Mucosa of descending colon (tissue), 3 donors: ENCODE measurements around the gene ACAD9. TPM values are rescaled to one million over a fixed set of nuclear protein-coding genes. Genes with fewer than 3 reads are reported as not detected.
"Not testable (repeated sequence)": the region's sequence is repeated elsewhere in the genome, so short reads cannot be mapped to it uniquely, and the experiment has no call there.

Experiments used
- ATAC-seq: fragments of 200-7000 bp; cut with Tn5 transposase; one replicate; pipeline ENCODE4 v1.9.1; 2020; ENCODE audit warnings: mild to moderate bottlenecking, moderate library complexity
- DNase-seq, 3 donors: peaks; one replicate each; pipeline ENCODE4 v3.0.0-alpha.2; 2020
- H3K36me3 ChIP-seq: fragments of 200-600 bp; one replicate; pipeline ENCODE4 v1.8.0; 2021; ENCODE audit warnings: low read depth, mild to moderate bottlenecking
- H3K4me1 ChIP-seq: fragments of 200-600 bp; one replicate; pipeline ENCODE4 v1.8.0; 2021; ENCODE audit warnings: low read depth, mild to moderate bottlenecking
- H3K4me3 ChIP-seq: fragments of 200-600 bp; one replicate; pipeline ENCODE4 v1.8.0; 2021; ENCODE audit warnings: mild to moderate bottlenecking
- H3K9me3 ChIP-seq: fragments of 200-600 bp; one replicate; pipeline ENCODE4 v1.8.0; 2021; ENCODE audit warnings: mild to moderate bottlenecking
- CTCF ChIP-seq: fragments of 200-600 bp; IDR thresholded peaks from one replicate; pipeline ENCODE4 v1.8.0; 2022; ENCODE audit warnings: antibody characterized with exemption, mild to moderate bottlenecking
- intact Hi-C, 2 donors: fragments of 100-400 bp; cut with DNase I in 1 of 2; cut with micrococcal nuclease in 1 of 2; formaldehyde crosslinking; loops; one replicate each; pipeline versions ENCODE4 v1.11.0 to v1.11.1; 2022; cut with DNase I, micrococcal nuclease
- total RNA-seq, 3 donors: library from RNA; stranded (reverse); fragmentation: NEBNext Ultra II Directional in 2 of 3; extraction: Animal tissue kit (Norgen Biotek cat#: 25700) in 2 of 3; gene quantifications; one replicate each; pipeline versions ENCODE4 v1.2.1 to v1.2.4, GENCODE V29; 2021 to 2023
- donor health status: DM: no; HTN: no; CAD: no; lungs with moderate emphysema.
- donor health status: DM: no; HTN: no; CAD: no.
- donor health status: DM: no; HTN: yes; CAD: no.

ACAD9 gene
- total RNA-seq, 3 donors from 2014 or later = 42.7 to 43.9 (median 43.8) TPM

DNA sequence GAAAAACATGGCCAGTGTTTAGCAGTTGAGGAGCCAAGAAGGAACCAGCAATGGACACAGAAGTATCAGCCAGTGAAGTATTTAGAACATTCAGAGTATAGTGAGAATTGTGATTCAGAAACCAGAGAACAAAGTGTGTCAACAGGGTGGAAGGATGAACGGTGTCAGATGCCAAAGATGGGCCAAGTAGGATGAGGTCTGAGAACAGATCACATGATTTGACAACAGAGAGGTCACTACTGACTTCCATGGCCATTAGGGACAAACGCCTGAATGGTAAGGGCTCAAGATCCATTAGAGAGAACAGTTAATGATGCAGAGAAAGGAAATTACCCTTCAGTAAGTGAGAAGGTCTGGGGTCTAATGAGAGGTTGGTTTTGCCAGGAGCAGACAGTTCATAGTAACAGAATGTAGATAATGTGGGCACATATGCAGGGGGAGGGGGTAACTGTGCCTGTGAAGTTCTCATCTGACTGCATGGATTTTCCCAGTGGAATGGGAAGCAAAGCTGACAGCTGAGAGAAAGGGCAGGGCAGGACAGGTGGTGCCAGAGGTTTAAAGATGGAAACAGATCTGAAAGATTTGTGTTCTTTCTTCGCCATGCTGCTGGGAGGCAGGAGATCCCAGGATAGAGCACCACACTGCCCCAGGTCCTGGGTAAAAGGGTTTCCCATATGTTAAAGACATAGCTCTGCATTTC lies 4.8 kb upstream of the ACAD9 start:
- ATAC-seq (no peak), DNase-seq (no peak)
- Histone ChIP-seq H3K36me3 (no peaks in the 10 kb centered on the region), H3K4me1 (peaks cover 10% of the 10 kb centered on the region), H3K9me3 (no peaks in the 10 kb centered on the region), H3K4me3 (no peak overlapping the region)
- intact Hi-C loops = no loop called here
- TF ChIP-seq CTCF = no peak

DNA sequence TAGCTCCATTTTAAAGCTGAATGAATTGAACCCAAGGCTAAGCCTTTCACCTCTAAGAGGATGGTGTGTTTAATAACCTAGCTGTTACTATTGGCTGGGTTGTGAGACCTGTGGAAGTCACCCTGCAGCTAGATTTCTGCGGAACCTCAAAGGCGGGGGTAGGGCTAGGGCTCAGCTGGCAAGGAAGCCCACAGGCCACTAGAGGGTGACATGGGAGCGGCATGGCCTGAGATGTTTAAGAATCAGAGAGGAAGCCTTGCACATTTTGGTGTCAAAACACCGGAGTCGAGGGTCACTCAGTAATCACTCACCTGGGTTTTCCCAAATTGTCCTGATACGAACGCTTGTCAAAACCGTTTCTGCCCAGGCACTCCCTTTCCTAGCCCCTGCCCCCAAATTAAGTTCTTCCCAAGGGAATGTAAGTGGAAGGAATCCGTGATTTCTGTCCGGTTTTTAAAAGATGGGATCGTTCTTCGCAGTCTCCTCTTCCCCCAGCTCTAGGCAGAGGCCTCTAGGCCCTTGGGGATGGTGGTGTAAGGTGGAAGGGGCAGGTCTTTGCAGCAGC lies 3.8 kb upstream of the ACAD9 start:
- no peak for ATAC-seq
- peaks cover 17% of the 10 kb centered on the region for H3K4me1 ChIP-seq
- H3K4me3 ChIP-seq = no peak overlapping the region
- H3K9me3 ChIP-seq = no peaks in the 10 kb centered on the region
- H3K36me3 ChIP-seq = no peaks in the 10 kb centered on the region
- peak in 2 of 3 donors; percentile 28 to 39 for DNase-seq
- intact Hi-C loops = no loop called here
- TF ChIP-seq CTCF = no peak

DNA sequence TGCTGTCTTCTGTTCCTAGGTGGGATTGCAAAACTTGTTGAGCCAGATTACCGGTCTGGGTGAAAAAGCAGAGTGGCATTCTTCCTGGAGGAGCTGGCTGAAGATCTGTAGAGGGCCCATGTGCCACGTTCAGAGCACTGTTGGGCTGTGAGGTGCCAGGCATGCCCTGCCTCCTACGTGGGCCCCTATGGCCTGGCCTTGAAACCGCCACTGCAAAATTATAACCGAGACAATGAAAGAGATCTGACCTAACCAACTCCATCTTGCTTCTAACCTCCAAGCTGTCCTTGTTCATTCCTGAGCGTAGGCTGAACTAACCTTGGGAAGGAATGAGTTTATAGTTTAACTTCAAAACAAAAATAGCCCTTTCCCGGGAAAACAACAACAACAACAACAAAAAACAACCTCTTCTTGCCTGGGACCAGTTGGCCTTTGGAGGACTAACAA lies 1.4 kb upstream of the ACAD9 start:
- H3K4me1 ChIP-seq = peaks cover 18% of the 10 kb centered on the region
- ATAC-seq = no peak
- TF ChIP-seq CTCF = no peak
- no peak overlapping the region for H3K4me3 ChIP-seq
- intact Hi-C loops = no loop called here
- H3K36me3 ChIP-seq = no peaks in the 10 kb centered on the region
- no peak for DNase-seq
- no peaks in the 10 kb centered on the region for H3K9me3 ChIP-seq

DNA sequence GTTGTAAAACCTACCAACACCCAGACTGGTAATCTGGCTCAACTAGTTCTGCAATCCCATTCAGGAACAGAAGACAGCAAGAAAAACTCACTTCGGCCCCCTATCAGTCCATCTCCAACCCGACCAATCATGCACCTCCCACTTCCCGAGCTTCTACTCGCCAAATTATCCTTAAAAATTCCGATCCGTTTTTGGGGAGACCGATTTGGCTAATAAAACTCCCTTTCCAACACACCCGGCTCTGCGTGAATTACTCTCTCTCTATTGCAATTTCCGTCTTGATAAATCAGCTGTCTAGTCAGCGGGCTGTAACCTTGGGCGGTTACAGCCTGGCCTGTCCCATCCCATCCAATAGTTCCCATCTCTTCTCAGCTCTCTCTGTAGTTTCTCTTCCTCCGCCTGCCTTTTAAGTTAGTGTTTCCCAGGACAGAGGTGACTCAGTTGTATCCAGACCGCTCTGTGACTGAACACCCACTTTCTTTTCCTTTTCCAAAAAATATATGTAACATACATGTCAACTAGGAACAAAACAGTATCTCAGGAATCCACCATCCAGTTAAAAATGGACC lies 780 bp upstream of the ACAD9 start:
- intact Hi-C loops = no loop called here
- Histone ChIP-seq H3K4me1 (peaks cover 18% of the 10 kb centered on the region), H3K9me3 (no peaks in the 10 kb centered on the region), H3K36me3 (no peaks in the 10 kb centered on the region), H3K4me3 (peak overlapping the region; percentile 54)
- no peak for TF ChIP-seq CTCF
- ATAC-seq (peak; percentile 67), DNase-seq (peak in 1 of 3 donors; percentile 41)

DNA sequence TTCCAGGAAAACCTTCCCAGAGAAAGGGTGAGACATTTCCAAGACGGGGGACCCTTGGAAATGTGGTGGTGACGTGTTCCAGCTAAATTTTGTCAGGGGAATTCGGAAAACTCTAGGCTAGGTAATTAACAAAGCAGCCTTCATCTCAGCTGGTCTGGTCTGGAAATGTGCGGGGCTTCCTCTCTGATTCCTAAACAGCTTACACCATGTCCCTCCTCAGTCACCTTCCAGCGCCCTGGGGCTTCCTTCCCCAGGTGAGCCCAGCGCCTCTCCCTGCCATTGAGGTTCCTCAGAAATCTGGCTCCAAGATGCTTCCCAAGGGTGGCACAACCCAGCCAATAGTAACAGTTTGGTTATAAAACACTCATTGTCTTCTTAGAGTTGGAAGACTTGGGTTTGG lies 571 bp downstream of the ACAD9 start:
- intact Hi-C loops = no loop called here
- Histone ChIP-seq H3K9me3 (no peaks in the 10 kb centered on the region), H3K36me3 (no peaks in the 10 kb centered on the region), H3K4me3 (peak overlapping the region; percentile 54), H3K4me1 (peaks cover 18% of the 10 kb centered on the region)
- DNase-seq (no peak), ATAC-seq (no peak)
- no peak for TF ChIP-seq CTCF

- peaks cover 18% of the 10 kb centered on the region for H3K4me1 ChIP-seq
- H3K4me3 ChIP-seq, H3K9me3 ChIP-seq, DNase-seq, H3K36me3 ChIP-seq, intact Hi-C loops, ATAC-seq: not testable (repeated sequence)
These were observed 1.0 kb downstream of the ACAD9 start for GRCh38 chr3:128880455-128880854.
